Neural progenitor cell (in vitro differentiated cells): ENCODE results near the gene SPOCD1. TPM values are rescaled to one million over a fixed set of nuclear protein-coding genes. Genes with fewer than 3 reads are reported as not detected.

Experiments
- DNase-seq: peaks from one replicate; pipeline ENCODE4 v3.0.0-alpha.2; 2016; ENCODE audit warnings: low spot score
- H2AFZ ChIP-seq: fragments of 200-600 bp; sonication (generic); replicated peaks from 2 replicates; pipeline ENCODE4 v1.6.1; 2016; ENCODE audit warnings: antibody characterized with exemption
- H3F3A ChIP-seq: fragments of 200-600 bp; sonication (generic); 2 replicates; pipeline ENCODE4 v1.6.1; 2016; ENCODE audit warnings: antibody characterized with exemption, low read depth
- H3K27ac ChIP-seq: fragments of 200-600 bp; sonication (generic); 2 replicates; pipeline ENCODE4 v1.5.1; 2016; ENCODE audit warnings: mild to moderate bottlenecking
- H3K27me3 ChIP-seq: fragments of 200-600 bp; sonication (generic); 2 replicates; pipeline ENCODE4 v1.6.1; 2016; ENCODE audit warnings: mild to moderate bottlenecking, moderate library complexity
- H3K36me3 ChIP-seq: fragments of 200-600 bp; sonication (generic); 2 replicates; pipeline ENCODE4 v1.5.1; 2016
- H3K4me1 ChIP-seq: fragments of 200-600 bp; sonication (generic); 2 replicates; pipeline ENCODE4 v1.6.1; 2016; ENCODE audit warnings: mixed run types
- H3K4me2 ChIP-seq: fragments of 200-600 bp; sonication (generic); 2 replicates; pipeline ENCODE4 v1.6.1; 2016
- H3K4me3 ChIP-seq: fragments of 200-600 bp; sonication (generic); 2 replicates; pipeline ENCODE4 v1.5.1; 2016
- H3K79me2 ChIP-seq: fragments of 200-600 bp; sonication (generic); 2 replicates; pipeline ENCODE4 v1.6.1; 2016; ENCODE audit warnings: low read depth
- H3K9ac ChIP-seq: fragments of 200-600 bp; sonication (generic); 2 replicates; pipeline ENCODE4 v1.6.1; 2016
- H3K9me3 ChIP-seq: fragments of 200-600 bp; sonication (generic); 2 replicates; pipeline ENCODE4 v1.5.1; 2016; ENCODE audit warnings: low read depth
- H4K20me1 ChIP-seq: fragments of 200-600 bp; sonication (generic); 2 replicates; pipeline ENCODE4 v1.6.1; 2016; ENCODE audit warnings: low read depth
- H3K27ac Mint-ChIP-seq: 3 replicates; pipeline ENCODE4 v1.8.0; 2021; ENCODE audit warnings: mixed read lengths
- H3K27me3 Mint-ChIP-seq: 2 replicates; pipeline ENCODE4 v1.8.0; 2022; ENCODE audit warnings: low read depth, mild to moderate bottlenecking, inconsistent platforms, moderate library complexity, mixed read lengths; ENCODE audit not compliant: insufficient read depth
- H3K36me3 Mint-ChIP-seq: 3 replicates; pipeline ENCODE4 v1.8.0; 2021; ENCODE audit warnings: mixed read lengths
- H3K4me1 Mint-ChIP-seq: 3 replicates; pipeline ENCODE4 v1.8.0; 2021; ENCODE audit warnings: mixed read lengths
- H3K4me3 Mint-ChIP-seq: 3 replicates; pipeline ENCODE4 v1.8.0; 2021; ENCODE audit warnings: mild to moderate bottlenecking, moderate library complexity, mixed read lengths
- H3K9me3 Mint-ChIP-seq: 3 replicates; pipeline ENCODE4 v1.8.0; 2020; ENCODE audit warnings: mixed read lengths
- EZH2 ChIP-seq: fragments of 200-600 bp; sonication (generic); IDR thresholded peaks from 2 replicates; pipeline ENCODE4 v1.6.1; 2017; ENCODE audit warnings: antibody characterized with exemption, mild to moderate bottlenecking, moderate library complexity
- EZH2phosphoT487 ChIP-seq: fragments of 200-600 bp; sonication (generic); IDR thresholded peaks from 2 replicates; pipeline ENCODE4 v1.6.1; 2017; ENCODE audit warnings: antibody characterized with exemption
- total RNA-seq: library from RNA; depleted of rRNA; stranded (reverse); fragments of >200 nt; gene quantifications from 2 replicates; pipeline ENCODE4 v1.2.3, GENCODE V29; 2015; ENCODE audit warnings: low replicate concordance
- TF ChIP-seq, protein P1 (sequence below): fragments of 200-600 bp; sonication (generic); IDR thresholded peaks from 2 replicates; pipeline ENCODE4 v1.5.1; 2017; ENCODE audit warnings: antibody characterized with exemption, mild to moderate bottlenecking

The SPOCD1 gene
- total RNA-seq, 1 donor from 2014 or later, result 1.4 TPM

- no peaks in the 10 kb centered on the region for H3K79me2 ChIP-seq
- H3K9me3 Mint-ChIP-seq, result no peaks in the 10 kb centered on the region
- peaks cover 4% of the 10 kb centered on the region for H3K27me3 Mint-ChIP-seq
- no peaks in the 10 kb centered on the region for H3K36me3 Mint-ChIP-seq
- H3K4me1 ChIP-seq, result peaks cover 9% of the 10 kb centered on the region
- no peak overlapping the region for H3K4me2 ChIP-seq
- H2AFZ ChIP-seq, result no peak overlapping the region
- peaks cover 20% of the 10 kb centered on the region for H3K4me1 Mint-ChIP-seq
- H4K20me1 ChIP-seq, result no peaks in the 10 kb centered on the region
- DNase-seq, result no peak
- H3K27ac ChIP-seq, result no peak overlapping the region
- H3K27me3 ChIP-seq, result no peaks in the 10 kb centered on the region
- H3F3A ChIP-seq, result peaks cover 13% of the 10 kb centered on the region
- H3K27ac Mint-ChIP-seq, result no peak overlapping the region
- no peak for TF ChIP-seq EZH2
- TF ChIP-seq EZH2phosphoT487, result no peak
- TF ChIP-seq, protein P1, sequence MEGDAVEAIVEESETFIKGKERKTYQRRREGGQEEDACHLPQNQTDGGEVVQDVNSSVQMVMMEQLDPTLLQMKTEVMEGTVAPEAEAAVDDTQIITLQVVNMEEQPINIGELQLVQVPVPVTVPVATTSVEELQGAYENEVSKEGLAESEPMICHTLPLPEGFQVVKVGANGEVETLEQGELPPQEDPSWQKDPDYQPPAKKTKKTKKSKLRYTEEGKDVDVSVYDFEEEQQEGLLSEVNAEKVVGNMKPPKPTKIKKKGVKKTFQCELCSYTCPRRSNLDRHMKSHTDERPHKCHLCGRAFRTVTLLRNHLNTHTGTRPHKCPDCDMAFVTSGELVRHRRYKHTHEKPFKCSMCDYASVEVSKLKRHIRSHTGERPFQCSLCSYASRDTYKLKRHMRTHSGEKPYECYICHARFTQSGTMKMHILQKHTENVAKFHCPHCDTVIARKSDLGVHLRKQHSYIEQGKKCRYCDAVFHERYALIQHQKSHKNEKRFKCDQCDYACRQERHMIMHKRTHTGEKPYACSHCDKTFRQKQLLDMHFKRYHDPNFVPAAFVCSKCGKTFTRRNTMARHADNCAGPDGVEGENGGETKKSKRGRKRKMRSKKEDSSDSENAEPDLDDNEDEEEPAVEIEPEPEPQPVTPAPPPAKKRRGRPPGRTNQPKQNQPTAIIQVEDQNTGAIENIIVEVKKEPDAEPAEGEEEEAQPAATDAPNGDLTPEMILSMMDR, result no peak
- no peak overlapping the region for H3K4me3 Mint-ChIP-seq
- H3K4me3 ChIP-seq, result no peak overlapping the region
- H3K9me3 ChIP-seq, result no peaks in the 10 kb centered on the region
- H3K9ac ChIP-seq, result no peak overlapping the region
- no peaks in the 10 kb centered on the region for H3K36me3 ChIP-seq
Observed at GRCh38 chr1:31792541-31792940, 23.3 kb downstream of the SPOCD1 start.

- Histone ChIP-seq H3K4me3 (no peak overlapping the region), H3K9ac (no peak overlapping the region), H2AFZ (no peak overlapping the region), H3K27ac (no peak overlapping the region), H4K20me1 (no peaks in the 10 kb centered on the region), H3K9me3 (no peaks in the 10 kb centered on the region), H3K36me3 (no peaks in the 10 kb centered on the region), H3K27me3 (no peaks in the 10 kb centered on the region), H3K4me1 (peaks cover 6% of the 10 kb centered on the region), H3F3A (peaks cover 17% of the 10 kb centered on the region), H3K4me2 (no peak overlapping the region), H3K79me2 (no peaks in the 10 kb centered on the region)
- Mint-ChIP-seq H3K36me3 (no peaks in the 10 kb centered on the region), H3K27me3 (peaks cover 4% of the 10 kb centered on the region), H3K4me1 (peaks cover 22% of the 10 kb centered on the region), H3K9me3 (no peaks in the 10 kb centered on the region), H3K4me3 (no peak overlapping the region), H3K27ac (no peak overlapping the region)
- no peak for TF ChIP-seq EZH2phosphoT487
- TF ChIP-seq EZH2, result no peak
- no peak for DNase-seq
Observed at GRCh38 chr1:31792116-31792515, 23.7 kb downstream of the SPOCD1 start.

DNA sequence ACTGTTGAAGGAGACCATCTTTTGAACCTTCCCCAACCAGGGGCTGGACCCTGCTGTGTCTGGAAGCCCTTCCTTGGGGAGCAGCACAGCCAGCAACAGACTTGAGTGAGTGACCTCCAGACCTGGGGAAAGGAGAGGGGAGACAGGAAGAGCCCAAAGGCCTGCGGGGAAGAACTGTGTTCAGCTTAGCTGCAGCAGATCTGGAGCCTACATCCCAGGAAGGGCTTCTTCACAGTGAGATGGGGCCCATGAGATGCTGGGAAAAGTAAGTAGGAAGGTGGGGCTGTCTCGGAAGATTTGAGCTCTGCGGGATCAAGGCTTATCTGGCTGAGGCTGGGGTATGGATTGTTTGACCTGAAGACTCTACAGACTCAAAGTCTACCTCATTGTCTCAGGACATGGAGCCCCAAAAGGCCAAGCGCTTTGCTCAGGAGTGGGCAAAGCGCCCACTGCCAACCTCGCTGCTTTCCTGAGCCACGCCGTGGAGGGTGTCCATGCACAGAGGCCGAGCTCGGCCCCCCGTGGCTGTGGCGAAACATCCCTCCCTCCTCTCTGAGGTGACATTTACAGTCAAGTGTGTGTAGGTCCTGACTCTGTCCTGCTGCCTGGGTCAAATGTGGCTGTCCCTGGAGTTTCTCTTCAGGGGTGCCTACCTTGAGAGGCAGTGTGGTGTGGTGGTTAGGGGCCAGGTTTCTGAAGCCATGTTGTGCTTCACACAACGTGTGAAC, 24.5 kb downstream of the SPOCD1 start:
- TF ChIP-seq EZH2, result no peak
- no peak for TF ChIP-seq EZH2phosphoT487
- TF ChIP-seq, protein P1, result no peak
- H3F3A ChIP-seq, result peaks cover 18% of the 10 kb centered on the region
- no peak overlapping the region for H3K4me3 ChIP-seq
- no peaks in the 10 kb centered on the region for H3K36me3 ChIP-seq
- no peaks in the 10 kb centered on the region for H3K9me3 Mint-ChIP-seq
- H3K79me2 ChIP-seq, result no peaks in the 10 kb centered on the region
- DNase-seq, result no peak
- peaks cover 5% of the 10 kb centered on the region for H3K27me3 Mint-ChIP-seq
- H3K9me3 ChIP-seq, result no peaks in the 10 kb centered on the region
- peak overlapping the region; percentile 42 for H3K27ac Mint-ChIP-seq
- no peaks in the 10 kb centered on the region for H4K20me1 ChIP-seq
- H3K4me1 Mint-ChIP-seq, result peaks cover 29% of the 10 kb centered on the region
- H3K27me3 ChIP-seq, result no peaks in the 10 kb centered on the region
- H3K4me2 ChIP-seq, result no peak overlapping the region
- H3K4me1 ChIP-seq, result peaks cover 6% of the 10 kb centered on the region
- H3K4me3 Mint-ChIP-seq, result no peak overlapping the region
- no peaks in the 10 kb centered on the region for H3K36me3 Mint-ChIP-seq
- H3K27ac ChIP-seq, result no peak overlapping the region
- no peak overlapping the region for H2AFZ ChIP-seq
- no peak overlapping the region for H3K9ac ChIP-seq

- Histone ChIP-seq H3K36me3 (no peaks in the 10 kb centered on the region), H3K9me3 (no peaks in the 10 kb centered on the region), H3F3A (peaks cover 18% of the 10 kb centered on the region), H3K27me3 (no peaks in the 10 kb centered on the region), H3K4me3 (no peak overlapping the region), H4K20me1 (no peaks in the 10 kb centered on the region), H3K79me2 (no peaks in the 10 kb centered on the region), H3K4me1 (peaks cover 6% of the 10 kb centered on the region), H3K9ac (no peak overlapping the region), H3K27ac (no peak overlapping the region), H2AFZ (no peak overlapping the region), H3K4me2 (no peak overlapping the region)
- TF ChIP-seq EZH2 (no peak), EZH2phosphoT487 (no peak)
- TF ChIP-seq, protein P1, result no peak
- Mint-ChIP-seq H3K9me3 (no peaks in the 10 kb centered on the region), H3K36me3 (no peaks in the 10 kb centered on the region), H3K4me3 (no peak overlapping the region), H3K27me3 (peaks cover 5% of the 10 kb centered on the region), H3K27ac (no peak overlapping the region), H3K4me1 (peaks cover 33% of the 10 kb centered on the region)
- no peak for DNase-seq
Observed at GRCh38 chr1:31790641-31791091, 25.2 kb downstream of the SPOCD1 start.
